Stimulated activated CD4-positive, alpha-beta T cell treated with anti-CD3 and anti-CD28 coated beads, Interleukin-2, amount 100 ng/mL, for 4 hours (primary cell): ENCODE results near the gene PKLR.
"Not testable (repeated sequence)": the region's sequence is repeated elsewhere in the genome, so short reads cannot be mapped to it uniquely, and the experiment has no call there.

ENCODE experiments used
- DNase-seq: peaks from one replicate; pipeline ENCODE4 v3.0.0-alpha.2; 2020; ENCODE audit warnings: low read depth

PKLR gene

GRCh38 chr1:155301342-155301841 is at the start of gene PKLR:
Gene PKLR, minus strand, starts transcription at chr1:155301438. Its CDS starts 43 bp downstream, at chr1:155301395.
- no peak for DNase-seq

- DNase-seq = no peak
These were observed 41.6 kb upstream of the PKLR start for GRCh38 chr1:155342842-155343241.

GRCh38 chr1:155339515-155340097 is 38.4 kb upstream of the PKLR start:
- no peak for DNase-seq

- no peak for DNase-seq
These were observed 33.7 kb upstream of the PKLR start for GRCh38 chr1:155334962-155335361.

GRCh38 chr1:155329980-155330598 is 28.9 kb upstream of the PKLR start:
- DNase-seq = no peak

GRCh38 chr1:155328856-155329255 is 27.6 kb upstream of the PKLR start:
- DNase-seq = not testable (repeated sequence)

- DNase-seq = no peak
These were observed 26.7 kb upstream of the PKLR start for GRCh38 chr1:155327981-155328380.

GRCh38 chr1:155326631-155327037 is 25.4 kb upstream of the PKLR start:
- no peak for DNase-seq

- no peak for DNase-seq
These were observed 24.8 kb upstream of the PKLR start for GRCh38 chr1:155326020-155326526.

- no peak for DNase-seq
These were observed 24.3 kb upstream of the PKLR start for GRCh38 chr1:155325603-155325893.

- no peak for DNase-seq
These were observed 23.7 kb upstream of the PKLR start for GRCh38 chr1:155324717-155325602.

GRCh38 chr1:155324037-155324716 is 22.9 kb upstream of the PKLR start:
- peak; percentile 74 for DNase-seq

GRCh38 chr1:155323729-155324036 is 22.4 kb upstream of the PKLR start:
- DNase-seq = peak; percentile 63

GRCh38 chr1:155322953-155323728 is 21.9 kb upstream of the PKLR start:
- DNase-seq = peak; percentile 75

GRCh38 chr1:155322571-155322952 is 21.3 kb upstream of the PKLR start:
- no peak for DNase-seq

GRCh38 chr1:155321639-155322503 is 20.6 kb upstream of the PKLR start:
- no peak for DNase-seq

- peak; percentile 65 for DNase-seq
These were observed 19.7 kb upstream of the PKLR start, which contains the start of gene RUSC1 for GRCh38 chr1:155320661-155321617. Gene RUSC1, plus strand, starts transcription at chr1:155320894. Its CDS starts 880 bp downstream, at chr1:155321774.

- no peak for DNase-seq
These were observed 19.0 kb upstream of the PKLR start for GRCh38 chr1:155320252-155320651.

- DNase-seq = no peak
These were observed 18.3 kb upstream of the PKLR start for GRCh38 chr1:155319536-155319935.
